ENCODE data around the gene HDHD3. TPM values are rescaled to one million over a fixed set of nuclear protein-coding genes. Genes with fewer than 3 reads are reported as not detected.
"Not testable (repeated sequence)": the region's sequence is repeated elsewhere in the genome, so short reads cannot be mapped to it uniquely, and the experiment has no call there.

The HDHD3 gene
- total and polyA plus RNA-seq, 12 donors = 10.9 to 42.5 (median 18.7) TPM

GRCh38 chr9:113388833-113389232 lies 12.0 kb upstream of the HDHD3 start:
- Histone ChIP-seq H3K4me1 (no peaks in the 10 kb centered on the region), H3K4me3 (no peak overlapping the region), H3K27ac (no peak overlapping the region), H3K9me3 (no peaks in the 10 kb centered on the region), H3K36me3 (peaks cover 0 to 84% (median 52%) of the 10 kb centered on the region in 9 donors), H3K27me3 (no peaks in the 10 kb centered on the region)
- no peak for TF ChIP-seq CTCF (IDR thresholded peaks at IDR 0.05)
- no peak for DNase-seq
- ATAC-seq = no peak
- 89 to 90% methylated on average over 13 of the region's 13 CpGs for WGBS, 2 donors
- intact Hi-C loops (cut with DNase I) = no loop called here

GRCh38 chr9:113387560-113388230 lies 10.9 kb upstream of the HDHD3 start:
- H3K4me1 ChIP-seq = no peaks in the 10 kb centered on the region
- 86 to 93% methylated on average over 9 of the region's 9 CpGs for WGBS, 2 donors
- no peak overlapping the region for H3K4me3 ChIP-seq
- ATAC-seq (no peak), DNase-seq (no peak)
- H3K36me3 ChIP-seq = peaks cover 0 to 73% (median 52%) of the 10 kb centered on the region in 9 donors
- no peaks in the 10 kb centered on the region for H3K27me3 ChIP-seq
- intact Hi-C loops (cut with DNase I) = no loop called here
- no peak overlapping the region for H3K27ac ChIP-seq
- no peaks in the 10 kb centered on the region for H3K9me3 ChIP-seq
- no peak for TF ChIP-seq CTCF (IDR thresholded peaks at IDR 0.05)

GRCh38 chr9:113386571-113387393 lies 10.0 kb upstream of the HDHD3 start:
- peak in 1 of 8 donors; percentile 35 for ATAC-seq
- DNase-seq = no peak
- no peaks in the 10 kb centered on the region for H3K27me3 ChIP-seq
- intact Hi-C loops (cut with DNase I) = no loop called here
- no peak overlapping the region for H3K27ac ChIP-seq
- TF ChIP-seq CTCF (IDR thresholded peaks at IDR 0.05) = no peak
- peaks cover 0 to 63% (median 46%) of the 10 kb centered on the region in 9 donors for H3K36me3 ChIP-seq
- H3K4me3 ChIP-seq = no peak overlapping the region
- WGBS, 2 donors = 92 to 96% methylated on average over 4 of the region's 4 CpGs
- no peaks in the 10 kb centered on the region for H3K4me1 ChIP-seq
- no peaks in the 10 kb centered on the region for H3K9me3 ChIP-seq

DNA sequence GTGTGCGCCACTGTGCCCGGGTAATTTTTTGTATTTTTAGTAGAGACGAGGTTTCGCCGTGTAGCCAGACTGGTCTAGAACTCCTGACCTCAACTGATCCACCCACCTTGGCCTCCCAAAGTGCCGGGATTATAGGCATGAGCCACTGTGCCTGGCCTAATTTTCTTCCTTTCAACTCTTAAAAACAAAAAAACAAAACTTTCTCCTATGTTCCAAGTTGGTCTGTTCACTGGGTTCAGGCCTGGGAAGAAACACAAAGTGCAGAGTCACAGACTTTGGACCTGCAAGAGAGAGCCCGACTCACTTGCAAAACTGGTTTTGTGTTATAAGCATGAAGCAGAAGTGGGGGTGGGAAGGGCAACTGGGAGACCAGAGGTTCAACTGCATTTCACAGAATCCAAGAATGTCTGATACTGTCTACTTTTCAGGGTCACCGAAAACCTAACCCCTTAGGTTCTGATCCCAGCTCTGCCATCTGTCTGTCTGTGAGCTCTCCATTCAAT lies 5.2 kb upstream of the HDHD3 start:
- H3K27ac ChIP-seq = no peak overlapping the region
- ATAC-seq (no peak), DNase-seq (no peak)
- H3K4me1 ChIP-seq = peaks cover 0 to 3% (median 0%) of the 10 kb centered on the region in 9 donors
- no peak overlapping the region for H3K4me3 ChIP-seq
- H3K36me3 ChIP-seq = peaks cover 0 to 15% (median under 1%) of the 10 kb centered on the region in 9 donors
- intact Hi-C loops (cut with DNase I) = no loop called here
- WGBS, 2 donors = 91 to 93% methylated on average over 8 of the region's 8 CpGs
- H3K27me3 ChIP-seq = no peaks in the 10 kb centered on the region
- no peaks in the 10 kb centered on the region for H3K9me3 ChIP-seq
- no peak for TF ChIP-seq CTCF (IDR thresholded peaks at IDR 0.05)

DNA sequence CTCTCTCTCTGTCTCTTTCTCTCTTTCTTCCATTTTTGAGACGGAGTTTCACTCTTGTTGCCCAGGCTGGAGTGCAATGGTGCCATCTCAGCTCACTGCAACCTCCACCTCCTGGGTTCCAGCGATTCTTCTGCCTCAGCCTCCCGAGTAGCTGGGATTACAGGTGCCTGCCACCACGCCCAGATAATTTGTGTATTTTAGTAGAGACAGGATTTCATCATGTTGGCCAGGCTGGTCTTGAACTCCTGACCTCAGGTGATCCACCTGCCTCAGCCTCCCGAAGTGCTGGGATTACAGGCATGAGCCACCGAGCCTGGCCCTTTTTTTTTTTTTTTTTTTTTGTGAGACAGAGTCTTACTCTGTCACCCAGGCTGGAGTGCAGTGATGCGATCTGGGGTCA lies 4.7 kb upstream of the HDHD3 start:
- H3K4me3 ChIP-seq; H3K4me1 ChIP-seq; H3K27ac ChIP-seq; H3K36me3 ChIP-seq; ATAC-seq; H3K27me3 ChIP-seq; intact Hi-C loops (cut with DNase I); DNase-seq; H3K9me3 ChIP-seq: not testable (repeated sequence)
- WGBS, 2 donors = 82 to 87% methylated on average over 7 of the region's 7 CpGs

Measured in heart right ventricle (tissue), 16 donors.